GM04504 (cell line): ENCODE data around the gene MAPT.
"Not testable (repeated sequence)": the region's sequence is repeated elsewhere in the genome, so short reads cannot be mapped to it uniquely, and the experiment has no call there.

Experiments used
- DNase-seq: peaks from one replicate; pipeline ENCODE4 v3.0.0-alpha.2; 2012; ENCODE audit warnings: low read depth

Gene MAPT

DNA sequence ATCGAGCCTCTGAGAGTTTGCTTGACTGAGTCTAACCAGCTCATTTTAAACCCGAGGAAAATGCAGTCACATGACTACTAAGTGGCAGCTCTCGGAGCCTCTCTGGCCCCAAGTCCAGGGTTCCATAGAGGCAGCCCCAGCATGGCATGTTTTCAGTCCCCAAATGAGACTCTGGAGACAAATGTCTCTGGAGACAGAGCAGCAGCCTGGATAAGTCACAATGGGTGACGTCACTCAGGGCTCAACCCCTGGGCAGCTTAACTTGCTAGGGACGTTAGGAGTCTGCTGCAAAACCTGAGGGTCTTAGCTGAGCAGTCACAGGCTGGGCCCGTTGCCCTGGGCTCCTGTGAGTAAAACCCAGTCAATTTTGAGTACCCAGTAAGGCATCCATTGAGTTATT lies 97.8 kb downstream of the MAPT start:
- no peak for DNase-seq

DNA sequence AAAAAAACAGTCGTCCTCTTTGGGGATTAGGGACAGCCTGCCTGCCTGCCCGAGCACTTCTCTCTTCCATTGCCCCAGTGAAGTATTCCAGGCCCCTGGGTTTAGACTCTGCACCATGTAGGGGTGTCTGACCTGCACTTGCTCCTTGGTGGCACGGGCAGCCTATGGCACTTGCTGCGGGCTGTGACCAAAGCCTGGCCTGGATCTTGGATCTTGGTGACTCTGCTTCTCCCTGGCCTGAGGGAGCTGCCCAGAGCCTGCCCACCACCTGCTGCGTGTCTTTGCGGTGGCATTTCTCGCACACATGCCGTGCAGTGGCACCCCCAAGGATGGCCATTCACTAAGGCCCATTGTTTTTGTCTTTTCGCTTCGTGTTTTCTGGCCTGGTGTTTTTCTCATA lies 98.5 kb downstream of the MAPT start:
- no peak for DNase-seq

DNA sequence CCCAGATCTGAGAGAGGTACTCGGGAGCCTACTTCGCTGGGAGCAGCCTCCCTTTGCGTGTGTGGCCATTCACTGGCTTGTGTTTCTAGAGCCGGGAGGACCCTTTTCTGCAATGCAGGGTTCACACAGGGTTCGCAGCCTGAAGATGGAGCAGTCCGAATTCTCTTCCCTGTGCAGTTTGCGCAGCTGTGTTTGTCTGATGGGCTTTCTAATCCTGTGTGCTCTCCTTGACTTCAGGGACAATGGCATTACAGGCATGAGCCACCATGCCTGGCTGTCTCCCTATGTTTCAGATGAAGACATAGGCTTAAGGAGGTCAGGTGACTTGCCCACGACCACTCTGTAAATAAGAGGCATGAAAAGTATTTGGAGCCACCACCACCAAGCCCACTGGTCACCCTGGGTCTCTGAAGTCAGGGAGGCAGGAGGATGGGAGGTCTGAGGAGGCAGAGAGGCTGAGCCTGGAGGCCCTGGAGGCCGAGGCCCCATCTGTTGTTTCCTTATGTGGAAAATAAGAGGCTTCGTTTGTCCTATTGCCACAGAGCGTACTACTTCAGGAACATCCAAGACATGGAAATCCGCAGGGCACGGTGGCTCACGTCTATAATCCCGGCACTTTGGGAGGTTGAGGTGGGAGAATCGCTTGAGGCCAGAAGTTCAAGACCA lies 99.7 kb downstream of the MAPT start:
- DNase-seq = no peak

DNA sequence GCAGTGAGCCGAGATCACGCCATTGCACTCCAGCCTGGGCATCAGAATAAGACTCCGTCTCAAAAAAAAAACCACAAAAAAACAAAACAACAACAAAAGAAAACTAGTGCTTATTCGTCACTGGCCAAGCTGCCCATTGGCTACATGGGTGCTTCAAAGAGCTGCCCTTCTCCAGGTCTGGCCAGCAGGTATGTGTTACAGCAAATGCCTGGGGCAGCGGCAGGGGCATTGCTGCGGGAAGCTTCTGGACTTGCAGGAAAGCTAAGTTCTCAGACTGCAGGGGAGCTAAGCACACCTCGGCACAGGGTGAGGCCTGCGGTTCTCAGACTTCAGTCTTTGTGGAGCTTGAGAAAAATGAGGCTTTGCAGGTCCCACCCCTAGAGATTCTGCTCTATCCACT lies 100.6 kb downstream of the MAPT start:
- DNase-seq = no peak

DNA sequence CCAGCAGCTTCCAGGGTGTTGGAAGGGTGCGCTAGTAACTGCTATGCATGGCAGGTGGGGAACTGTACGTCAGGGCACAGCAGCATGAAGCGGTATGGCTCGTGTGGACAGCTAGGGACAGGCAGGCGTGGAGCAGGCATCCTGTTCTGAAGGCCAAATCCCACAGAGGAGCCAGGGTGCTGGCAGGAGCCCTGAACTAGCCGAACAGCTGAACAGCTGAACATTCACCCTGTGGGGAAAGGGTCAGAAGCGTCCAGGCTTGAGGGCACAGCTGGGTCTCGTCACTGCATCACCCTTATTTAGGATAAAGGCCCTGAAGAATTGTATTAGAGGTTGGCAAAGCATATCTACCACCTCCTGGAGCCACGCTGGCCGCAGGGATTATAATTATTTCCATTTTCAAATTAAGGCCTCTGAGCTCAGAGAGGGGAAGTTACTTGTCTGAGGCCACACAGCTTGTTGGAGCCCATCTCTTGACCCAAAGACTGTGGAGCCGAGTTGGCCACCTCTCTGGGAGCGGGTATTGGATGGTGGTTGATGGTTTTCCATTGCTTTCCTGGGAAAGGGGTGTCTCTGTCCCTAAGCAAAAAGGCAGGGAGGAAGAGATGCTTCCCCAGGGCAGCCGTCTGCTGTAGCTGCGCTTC lies 101.4 kb downstream of the MAPT start:
- no peak for DNase-seq

DNA sequence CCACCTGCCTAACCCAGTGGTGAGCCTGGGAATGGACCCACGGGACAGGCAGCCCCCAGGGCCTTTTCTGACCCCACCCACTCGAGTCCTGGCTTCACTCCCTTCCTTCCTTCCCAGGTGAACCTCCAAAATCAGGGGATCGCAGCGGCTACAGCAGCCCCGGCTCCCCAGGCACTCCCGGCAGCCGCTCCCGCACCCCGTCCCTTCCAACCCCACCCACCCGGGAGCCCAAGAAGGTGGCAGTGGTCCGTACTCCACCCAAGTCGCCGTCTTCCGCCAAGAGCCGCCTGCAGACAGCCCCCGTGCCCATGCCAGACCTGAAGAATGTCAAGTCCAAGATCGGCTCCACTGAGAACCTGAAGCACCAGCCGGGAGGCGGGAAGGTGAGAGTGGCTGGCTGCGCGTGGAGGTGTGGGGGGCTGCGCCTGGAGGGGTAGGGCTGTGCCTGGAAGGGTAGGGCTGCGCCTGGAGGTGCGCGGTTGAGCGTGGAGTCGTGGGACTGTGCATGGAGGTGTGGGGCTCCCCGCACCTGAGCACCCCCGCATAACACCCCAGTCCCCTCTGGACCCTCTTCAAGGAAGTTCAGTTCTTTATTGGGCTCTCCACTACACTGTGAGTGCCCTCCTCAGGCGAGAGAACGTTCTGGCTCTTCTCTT lies 102.1 kb downstream of the MAPT start:
- no peak for DNase-seq

DNA sequence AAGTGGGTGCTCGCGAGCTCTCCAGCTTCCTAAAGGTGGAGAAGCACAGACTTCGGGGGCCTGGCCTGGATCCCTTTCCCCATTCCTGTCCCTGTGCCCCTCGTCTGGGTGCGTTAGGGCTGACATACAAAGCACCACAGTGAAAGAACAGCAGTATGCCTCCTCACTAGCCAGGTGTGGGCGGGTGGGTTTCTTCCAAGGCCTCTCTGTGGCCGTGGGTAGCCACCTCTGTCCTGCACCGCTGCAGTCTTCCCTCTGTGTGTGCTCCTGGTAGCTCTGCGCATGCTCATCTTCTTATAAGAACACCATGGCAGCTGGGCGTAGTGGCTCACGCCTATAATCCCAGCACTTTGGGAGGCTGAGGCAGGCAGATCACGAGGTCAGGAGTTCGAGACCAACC lies 102.8 kb downstream of the MAPT start:
- DNase-seq = no peak

DNA sequence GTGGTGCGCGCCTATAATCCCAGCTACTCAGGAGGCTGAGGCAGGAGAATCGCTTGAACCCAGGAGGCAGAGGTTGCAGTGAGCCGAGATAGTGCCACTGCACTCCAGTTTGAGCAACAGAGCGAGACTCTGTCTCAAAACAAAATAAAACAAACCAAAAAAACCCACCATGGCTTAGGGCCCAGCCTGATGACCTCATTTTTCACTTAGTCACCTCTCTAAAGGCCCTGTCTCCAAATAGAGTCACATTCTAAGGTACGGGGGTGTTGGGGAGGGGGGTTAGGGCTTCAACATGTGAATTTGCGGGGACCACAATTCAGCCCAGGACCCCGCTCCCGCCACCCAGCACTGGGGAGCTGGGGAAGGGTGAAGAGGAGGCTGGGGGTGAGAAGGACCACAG lies 103.3 kb downstream of the MAPT start:
- peak; percentile 13 for DNase-seq

DNA sequence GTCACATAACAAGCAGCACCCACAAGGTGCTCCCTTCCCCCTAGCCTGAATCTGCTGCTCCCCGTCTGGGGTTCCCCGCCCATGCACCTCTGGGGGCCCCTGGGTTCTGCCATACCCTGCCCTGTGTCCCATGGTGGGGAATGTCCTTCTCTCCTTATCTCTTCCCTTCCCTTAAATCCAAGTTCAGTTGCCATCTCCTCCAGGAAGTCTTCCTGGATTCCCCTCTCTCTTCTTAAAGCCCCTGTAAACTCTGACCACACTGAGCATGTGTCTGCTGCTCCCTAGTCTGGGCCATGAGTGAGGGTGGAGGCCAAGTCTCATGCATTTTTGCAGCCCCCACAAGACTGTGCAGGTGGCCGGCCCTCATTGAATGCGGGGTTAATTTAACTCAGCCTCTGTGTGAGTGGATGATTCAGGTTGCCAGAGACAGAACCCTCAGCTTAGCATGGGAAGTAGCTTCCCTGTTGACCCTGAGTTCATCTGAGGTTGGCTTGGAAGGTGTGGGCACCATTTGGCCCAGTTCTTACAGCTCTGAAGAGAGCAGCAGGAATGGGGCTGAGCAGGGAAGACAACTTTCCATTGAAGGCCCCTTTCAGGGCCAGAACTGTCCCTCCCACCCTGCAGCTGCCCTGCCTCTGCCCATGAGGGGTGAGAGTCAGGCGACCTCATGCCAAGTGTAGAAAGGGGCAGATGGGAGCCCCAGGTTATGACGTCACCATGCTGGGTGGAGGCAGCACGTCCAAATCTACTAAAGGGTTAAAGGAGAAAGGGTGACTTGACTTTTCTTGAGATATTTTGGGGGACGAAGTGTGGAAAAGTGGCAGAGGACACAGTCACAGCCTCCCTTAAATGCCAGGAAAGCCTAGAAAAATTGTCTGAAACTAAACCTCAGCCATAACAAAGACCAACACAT lies 104.9 kb downstream of the MAPT start, which contains the start of gene STH:
TSS of gene STH (plus strand) at position 264 of the 913 bp plus-strand sequence. CDS start at position 294, 30 bp downstream.
- DNase-seq = no peak

DNA sequence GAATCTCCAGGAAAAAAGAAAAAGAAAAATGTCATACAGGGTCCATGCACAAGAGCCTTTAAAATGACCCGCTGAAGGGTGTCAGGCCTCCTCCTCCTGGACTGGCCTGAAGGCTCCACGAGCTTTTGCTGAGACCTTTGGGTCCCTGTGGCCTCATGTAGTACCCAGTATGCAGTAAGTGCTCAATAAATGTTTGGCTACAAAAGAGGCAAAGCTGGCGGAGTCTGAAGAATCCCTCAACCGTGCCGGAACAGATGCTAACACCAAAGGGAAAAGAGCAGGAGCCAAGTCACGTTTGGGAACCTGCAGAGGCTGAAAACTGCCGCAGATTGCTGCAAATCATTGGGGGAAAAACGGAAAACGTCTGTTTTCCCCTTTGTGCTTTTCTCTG lies 105.5 kb downstream of the MAPT start:
- no peak for DNase-seq

DNA sequence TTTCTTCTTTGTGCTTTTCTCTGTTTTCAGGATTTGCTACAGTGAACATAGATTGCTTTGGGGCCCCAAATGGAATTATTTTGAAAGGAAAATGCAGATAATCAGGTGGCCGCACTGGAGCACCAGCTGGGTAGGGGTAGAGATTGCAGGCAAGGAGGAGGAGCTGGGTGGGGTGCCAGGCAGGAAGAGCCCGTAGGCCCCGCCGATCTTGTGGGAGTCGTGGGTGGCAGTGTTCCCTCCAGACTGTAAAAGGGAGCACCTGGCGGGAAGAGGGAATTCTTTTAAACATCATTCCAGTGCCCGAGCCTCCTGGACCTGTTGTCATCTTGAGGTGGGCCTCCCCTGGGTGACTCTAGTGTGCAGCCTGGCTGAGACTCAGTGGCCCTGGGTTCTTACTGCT lies 105.9 kb downstream of the MAPT start:
- no peak for DNase-seq

DNA sequence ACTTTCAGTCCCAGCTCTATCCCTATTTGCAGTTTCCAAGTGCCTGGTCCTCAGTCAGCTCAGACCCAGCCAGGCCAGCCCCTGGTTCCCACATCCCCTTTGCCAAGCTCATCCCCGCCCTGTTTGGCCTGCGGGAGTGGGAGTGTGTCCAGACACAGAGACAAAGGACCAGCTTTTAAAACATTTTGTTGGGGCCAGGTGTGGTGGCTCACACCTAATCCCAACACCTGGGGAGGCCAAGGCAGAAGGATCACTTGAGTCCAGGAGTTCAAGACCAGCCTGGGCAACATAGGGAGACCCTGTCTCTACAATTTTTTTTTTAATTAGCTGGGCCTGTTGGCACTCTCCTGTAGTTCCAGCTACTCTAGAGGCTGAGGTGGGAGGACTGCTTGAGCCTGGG lies 106.4 kb downstream of the MAPT start:
- DNase-seq = no peak

DNA sequence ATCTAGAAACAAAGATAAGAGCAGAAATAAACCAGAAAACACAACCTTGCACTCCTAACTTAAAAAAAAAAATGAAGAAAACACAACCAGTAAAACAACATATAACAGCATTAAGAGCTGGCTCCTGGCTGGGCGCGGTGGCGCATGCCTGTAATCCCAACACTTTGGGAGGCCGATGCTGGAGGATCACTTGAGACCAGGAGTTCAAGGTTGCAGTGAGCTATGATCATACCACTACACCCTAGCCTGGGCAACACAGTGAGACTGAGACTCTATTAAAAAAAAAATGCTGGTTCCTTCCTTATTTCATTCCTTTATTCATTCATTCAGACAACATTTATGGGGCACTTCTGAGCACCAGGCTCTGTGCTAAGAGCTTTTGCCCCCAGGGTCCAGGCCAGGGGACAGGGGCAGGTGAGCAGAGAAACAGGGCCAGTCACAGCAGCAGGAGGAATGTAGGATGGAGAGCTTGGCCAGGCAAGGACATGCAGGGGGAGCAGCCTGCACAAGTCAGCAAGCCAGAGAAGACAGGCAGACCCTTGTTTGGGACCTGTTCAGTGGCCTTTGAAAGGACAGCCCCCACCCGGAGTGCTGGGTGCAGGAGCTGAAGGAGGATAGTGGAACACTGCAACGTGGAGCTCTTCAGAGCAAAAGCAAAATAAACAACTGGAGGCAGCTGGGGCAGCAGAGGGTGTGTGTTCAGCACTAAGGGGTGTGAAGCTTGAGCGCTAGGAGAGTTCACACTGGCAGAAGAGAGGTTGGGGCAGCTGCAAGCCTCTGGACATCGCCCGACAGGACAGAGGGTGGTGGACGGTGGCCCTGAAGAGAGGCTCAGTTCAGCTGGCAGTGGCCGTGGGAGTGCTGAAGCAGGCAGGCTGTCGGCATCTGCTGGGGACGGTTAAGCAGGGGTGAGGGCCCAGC lies 107.3 kb downstream of the MAPT start:
- no peak for DNase-seq

DNA sequence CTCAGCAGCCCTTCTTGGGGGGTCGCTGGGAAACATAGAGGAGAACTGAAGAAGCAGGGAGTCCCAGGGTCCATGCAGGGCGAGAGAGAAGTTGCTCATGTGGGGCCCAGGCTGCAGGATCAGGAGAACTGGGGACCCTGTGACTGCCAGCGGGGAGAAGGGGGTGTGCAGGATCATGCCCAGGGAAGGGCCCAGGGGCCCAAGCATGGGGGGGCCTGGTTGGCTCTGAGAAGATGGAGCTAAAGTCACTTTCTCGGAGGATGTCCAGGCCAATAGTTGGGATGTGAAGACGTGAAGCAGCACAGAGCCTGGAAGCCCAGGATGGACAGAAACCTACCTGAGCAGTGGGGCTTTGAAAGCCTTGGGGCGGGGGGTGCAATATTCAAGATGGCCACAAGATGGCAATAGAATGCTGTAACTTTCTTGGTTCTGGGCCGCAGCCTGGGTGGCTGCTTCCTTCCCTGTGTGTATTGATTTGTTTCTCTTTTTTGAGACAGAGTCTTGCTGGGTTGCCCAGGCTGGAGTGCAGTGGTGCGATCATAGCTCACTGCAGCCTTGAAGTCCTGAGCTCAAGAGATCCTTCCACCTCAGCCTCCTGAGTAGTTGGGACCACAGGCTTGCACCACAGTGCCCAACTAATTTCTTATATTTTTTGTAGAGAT lies 108.1 kb downstream of the MAPT start:
- peak; percentile 20 for DNase-seq

DNA sequence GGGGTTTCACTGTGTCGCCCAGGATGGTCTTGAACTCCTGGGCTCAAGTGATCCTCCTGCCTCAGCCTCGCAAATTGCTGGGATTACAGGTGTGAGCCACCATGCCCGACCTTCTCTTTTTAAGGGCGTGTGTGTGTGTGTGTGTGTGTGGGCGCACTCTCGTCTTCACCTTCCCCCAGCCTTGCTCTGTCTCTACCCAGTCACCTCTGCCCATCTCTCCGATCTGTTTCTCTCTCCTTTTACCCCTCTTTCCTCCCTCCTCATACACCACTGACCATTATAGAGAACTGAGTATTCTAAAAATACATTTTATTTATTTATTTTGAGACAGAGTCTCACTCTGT lies 108.6 kb downstream of the MAPT start:
- DNase-seq = no peak

DNA sequence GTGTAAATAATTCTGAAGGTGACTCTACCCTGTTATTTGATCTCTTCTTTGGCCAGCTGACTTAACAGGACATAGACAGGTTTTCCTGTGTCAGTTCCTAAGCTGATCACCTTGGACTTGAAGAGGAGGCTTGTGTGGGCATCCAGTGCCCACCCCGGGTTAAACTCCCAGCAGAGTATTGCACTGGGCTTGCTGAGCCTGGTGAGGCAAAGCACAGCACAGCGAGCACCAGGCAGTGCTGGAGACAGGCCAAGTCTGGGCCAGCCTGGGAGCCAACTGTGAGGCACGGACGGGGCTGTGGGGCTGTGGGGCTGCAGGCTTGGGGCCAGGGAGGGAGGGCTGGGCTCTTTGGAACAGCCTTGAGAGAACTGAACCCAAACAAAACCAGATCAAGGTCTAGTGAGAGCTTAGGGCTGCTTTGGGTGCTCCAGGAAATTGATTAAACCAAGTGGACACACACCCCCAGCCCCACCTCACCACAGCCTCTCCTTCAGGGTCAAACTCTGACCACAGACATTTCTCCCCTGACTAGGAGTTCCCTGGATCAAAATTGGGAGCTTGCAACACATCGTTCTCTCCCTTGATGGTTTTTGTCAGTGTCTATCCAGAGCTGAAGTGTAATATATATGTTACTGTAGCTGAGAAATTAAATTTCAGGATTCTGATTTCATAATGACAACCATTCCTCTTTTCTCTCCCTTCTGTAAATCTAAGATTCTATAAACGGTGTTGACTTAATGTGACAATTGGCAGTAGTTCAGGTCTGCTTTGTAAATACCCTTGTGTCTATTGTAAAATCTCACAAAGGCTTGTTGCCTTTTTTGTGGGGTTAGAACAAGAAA lies 109.8 kb downstream of the MAPT start:
- no peak for DNase-seq

DNA sequence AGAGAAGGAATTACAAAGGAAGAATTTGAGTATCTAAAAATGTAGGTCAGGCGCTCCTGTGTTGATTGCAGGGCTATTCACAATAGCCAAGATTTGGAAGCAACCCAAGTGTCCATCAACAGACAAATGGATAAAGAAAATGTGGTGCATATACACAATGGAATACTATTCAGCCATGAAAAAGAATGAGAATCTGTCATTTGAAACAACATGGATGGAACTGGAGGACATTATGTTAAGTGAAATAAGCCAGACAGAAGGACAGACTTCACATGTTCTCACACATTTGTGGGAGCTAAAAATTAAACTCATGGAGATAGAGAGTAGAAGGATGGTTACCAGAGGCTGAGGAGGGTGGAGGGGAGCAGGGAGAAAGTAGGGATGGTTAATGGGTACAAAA lies 111.7 kb downstream of the MAPT start:
- DNase-seq = not testable (repeated sequence)

DNA sequence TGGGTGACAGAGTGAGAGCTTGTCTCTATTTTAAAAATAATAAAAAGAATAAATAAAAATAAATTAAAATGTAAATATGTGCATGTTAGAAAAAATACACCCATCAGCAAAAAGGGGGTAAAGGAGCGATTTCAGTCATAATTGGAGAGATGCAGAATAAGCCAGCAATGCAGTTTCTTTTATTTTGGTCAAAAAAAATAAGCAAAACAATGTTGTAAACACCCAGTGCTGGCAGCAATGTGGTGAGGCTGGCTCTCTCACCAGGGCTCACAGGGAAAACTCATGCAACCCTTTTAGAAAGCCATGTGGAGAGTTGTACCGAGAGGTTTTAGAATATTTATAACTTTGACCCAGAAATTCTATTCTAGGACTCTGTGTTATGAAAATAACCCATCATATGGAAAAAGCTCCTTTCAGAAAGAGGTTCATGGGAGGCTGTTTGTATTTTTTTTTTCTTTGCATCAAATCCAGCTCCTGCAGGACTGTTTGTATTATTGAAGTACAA lies 113.2 kb downstream of the MAPT start:
- no peak for DNase-seq

DNA sequence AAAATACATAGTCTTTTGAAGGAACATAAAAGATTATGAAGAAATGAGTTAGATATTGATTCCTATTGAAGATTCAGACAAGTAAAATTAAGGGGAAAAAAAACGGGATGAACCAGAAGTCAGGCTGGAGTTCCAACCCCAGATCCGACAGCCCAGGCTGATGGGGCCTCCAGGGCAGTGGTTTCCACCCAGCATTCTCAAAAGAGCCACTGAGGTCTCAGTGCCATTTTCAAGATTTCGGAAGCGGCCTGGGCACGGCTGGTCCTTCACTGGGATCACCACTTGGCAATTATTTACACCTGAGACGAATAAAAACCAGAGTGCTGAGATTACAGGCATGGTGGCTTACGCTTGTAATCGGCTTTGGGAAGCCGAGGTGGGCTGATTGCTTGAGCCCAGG lies 114.2 kb downstream of the MAPT start:
- no peak for DNase-seq
